ENCODE data around the gene GALNT14. TPM values are rescaled to one million over a fixed set of nuclear protein-coding genes. Genes with fewer than 3 reads are reported as not detected.

The GALNT14 gene
- total RNA-seq, 3 donors from 2014 or later: 0.75 TPM; not detected in 2

GRCh38 chr2:31037058-31037457 is 101.2 kb downstream of the GALNT14 start:
- TF ChIP-seq CTCF (IDR thresholded peaks at IDR 0.05): no peak
- intact Hi-C loops (cut with DNase I, micrococcal nuclease): no loop called here
- DNase-seq (no peak), ATAC-seq (no peak)
- peaks cover 13% of the 10 kb centered on the region for H3K9me3 ChIP-seq
- H3K4me1 ChIP-seq (ENCODE audit: low read depth): no peaks in the 10 kb centered on the region
- no peaks in the 10 kb centered on the region for H3K36me3 ChIP-seq (ENCODE audit: low read depth)
- no peak overlapping the region for H3K4me3 ChIP-seq

- Histone ChIP-seq H3K4me1 (ENCODE audit: low read depth) (no peaks in the 10 kb centered on the region), H3K4me3 (no peak overlapping the region), H3K9me3 (peaks cover 13% of the 10 kb centered on the region), H3K36me3 (ENCODE audit: low read depth) (no peaks in the 10 kb centered on the region)
- no peak for ATAC-seq
- DNase-seq: no peak
- no peak for TF ChIP-seq CTCF (IDR thresholded peaks at IDR 0.05)
- intact Hi-C loops (cut with DNase I, micrococcal nuclease): no loop called here
Observed at GRCh38 chr2:31033032-31033431, 105.2 kb downstream of the GALNT14 start.

GRCh38 chr2:31032475-31032874 is 105.8 kb downstream of the GALNT14 start:
- intact Hi-C loops (cut with DNase I, micrococcal nuclease): no loop called here
- Histone ChIP-seq H3K9me3 (peaks cover 10% of the 10 kb centered on the region), H3K4me1 (ENCODE audit: low read depth) (no peaks in the 10 kb centered on the region), H3K4me3 (no peak overlapping the region), H3K36me3 (ENCODE audit: low read depth) (no peaks in the 10 kb centered on the region)
- no peak for DNase-seq
- no peak for ATAC-seq
- no peak for TF ChIP-seq CTCF (IDR thresholded peaks at IDR 0.05)

- Histone ChIP-seq H3K4me3 (no peak overlapping the region), H3K4me1 (ENCODE audit: low read depth) (no peaks in the 10 kb centered on the region), H3K9me3 (no peaks in the 10 kb centered on the region), H3K36me3 (ENCODE audit: low read depth) (no peaks in the 10 kb centered on the region)
- DNase-seq: no peak
- no peak for ATAC-seq
- TF ChIP-seq CTCF (IDR thresholded peaks at IDR 0.05): no peak
- intact Hi-C loops (cut with DNase I, micrococcal nuclease): no loop called here
Observed at GRCh38 chr2:31031132-31031706, 107.0 kb downstream of the GALNT14 start.

- Histone ChIP-seq H3K4me1 (ENCODE audit: low read depth) (no peaks in the 10 kb centered on the region), H3K9me3 (no peaks in the 10 kb centered on the region), H3K4me3 (no peak overlapping the region), H3K36me3 (ENCODE audit: low read depth) (no peaks in the 10 kb centered on the region)
- DNase-seq (no peak), ATAC-seq (no peak)
- TF ChIP-seq CTCF (IDR thresholded peaks at IDR 0.05): no peak
- intact Hi-C loops (cut with DNase I, micrococcal nuclease): no loop called here
Observed at GRCh38 chr2:31028417-31028816, 109.8 kb downstream of the GALNT14 start.

- no peak for ATAC-seq
- TF ChIP-seq CTCF (IDR thresholded peaks at IDR 0.05): no peak
- H3K4me3 ChIP-seq: no peak overlapping the region
- no peaks in the 10 kb centered on the region for H3K36me3 ChIP-seq (ENCODE audit: low read depth)
- intact Hi-C loops (cut with DNase I, micrococcal nuclease): no loop called here
- no peaks in the 10 kb centered on the region for H3K9me3 ChIP-seq
- H3K4me1 ChIP-seq (ENCODE audit: low read depth): no peaks in the 10 kb centered on the region
- DNase-seq: no peak
Observed at GRCh38 chr2:31027549-31027948, 110.7 kb downstream of the GALNT14 start.

All from mucosa of descending colon (tissue), 3 donors.